Mucosa of descending colon (tissue), 3 donors: Measurements from ENCODE around the gene SNX11. TPM values are rescaled to one million over a fixed set of nuclear protein-coding genes. Genes with fewer than 3 reads are reported as not detected.
"Not testable (repeated sequence)": the region's sequence is repeated elsewhere in the genome, so short reads cannot be mapped to it uniquely, and the experiment has no call there.

ENCODE experiments used
- ATAC-seq: fragments of 200-7000 bp; cut with Tn5 transposase; one replicate; pipeline ENCODE4 v1.9.1; 2020; ENCODE audit warnings: mild to moderate bottlenecking, moderate library complexity
- DNase-seq, 3 donors: peaks; one replicate each; pipeline ENCODE4 v3.0.0-alpha.2; 2020
- H3K36me3 ChIP-seq: fragments of 200-600 bp; one replicate; pipeline ENCODE4 v1.8.0; 2021; ENCODE audit warnings: low read depth, mild to moderate bottlenecking
- H3K4me1 ChIP-seq: fragments of 200-600 bp; one replicate; pipeline ENCODE4 v1.8.0; 2021; ENCODE audit warnings: low read depth, mild to moderate bottlenecking
- H3K4me3 ChIP-seq: fragments of 200-600 bp; one replicate; pipeline ENCODE4 v1.8.0; 2021; ENCODE audit warnings: mild to moderate bottlenecking
- H3K9me3 ChIP-seq: fragments of 200-600 bp; one replicate; pipeline ENCODE4 v1.8.0; 2021; ENCODE audit warnings: mild to moderate bottlenecking
- intact Hi-C, 2 donors: fragments of 100-400 bp; cut with DNase I in 1 of 2; cut with micrococcal nuclease in 1 of 2; formaldehyde crosslinking; loops; one replicate each; pipeline versions ENCODE4 v1.11.0 to v1.11.1; 2022; cut with DNase I, micrococcal nuclease
- total RNA-seq, 3 donors: library from RNA; stranded (reverse); fragmentation: NEBNext Ultra II Directional in 2 of 3; extraction: Animal tissue kit (Norgen Biotek cat#: 25700) in 2 of 3; gene quantifications; one replicate each; pipeline versions ENCODE4 v1.2.1 to v1.2.4, GENCODE V29; 2021 to 2023
- TF ChIP-seq, protein P1 (sequence below): fragments of 200-600 bp; IDR thresholded peaks from one replicate; pipeline ENCODE4 v1.8.0; 2022; ENCODE audit warnings: antibody characterized with exemption, mild to moderate bottlenecking
- donor health status: DM: no; HTN: no; CAD: no; lungs with moderate emphysema.
- donor health status: DM: no; HTN: no; CAD: no.
- donor health status: DM: no; HTN: yes; CAD: no.

Gene SNX11
- total RNA-seq, 3 donors from 2014 or later, result 25.4 to 26.5 (median 25.4) TPM

DNA sequence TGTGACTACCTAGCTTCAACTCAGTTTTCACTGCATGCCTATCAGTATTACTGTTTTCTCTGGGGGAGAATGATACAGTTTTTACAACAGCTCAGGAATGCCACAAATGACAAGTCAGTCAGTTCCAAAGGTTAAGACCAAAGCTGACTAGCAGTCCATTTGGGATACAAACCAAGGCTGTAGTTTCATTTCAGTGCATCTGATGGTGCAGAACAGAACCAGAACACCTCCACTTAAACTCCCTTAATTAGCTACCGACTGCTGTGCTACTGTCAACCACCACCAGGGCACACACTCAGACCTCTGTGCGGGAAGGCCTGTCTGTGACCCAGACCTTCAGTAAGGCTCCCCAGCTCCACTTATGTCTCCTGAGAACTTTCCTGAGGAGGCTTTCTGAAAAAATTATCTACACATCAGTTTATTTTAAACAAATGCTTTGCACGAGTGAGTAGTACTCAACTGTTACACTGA is 39.0 kb upstream of the SNX11 start:
- peak; percentile 58 for ATAC-seq
- Histone ChIP-seq H3K9me3 (no peaks in the 10 kb centered on the region), H3K4me3 (no peak overlapping the region), H3K4me1 (no peaks in the 10 kb centered on the region), H3K36me3 (no peaks in the 10 kb centered on the region)
- TF ChIP-seq, protein P1, sequence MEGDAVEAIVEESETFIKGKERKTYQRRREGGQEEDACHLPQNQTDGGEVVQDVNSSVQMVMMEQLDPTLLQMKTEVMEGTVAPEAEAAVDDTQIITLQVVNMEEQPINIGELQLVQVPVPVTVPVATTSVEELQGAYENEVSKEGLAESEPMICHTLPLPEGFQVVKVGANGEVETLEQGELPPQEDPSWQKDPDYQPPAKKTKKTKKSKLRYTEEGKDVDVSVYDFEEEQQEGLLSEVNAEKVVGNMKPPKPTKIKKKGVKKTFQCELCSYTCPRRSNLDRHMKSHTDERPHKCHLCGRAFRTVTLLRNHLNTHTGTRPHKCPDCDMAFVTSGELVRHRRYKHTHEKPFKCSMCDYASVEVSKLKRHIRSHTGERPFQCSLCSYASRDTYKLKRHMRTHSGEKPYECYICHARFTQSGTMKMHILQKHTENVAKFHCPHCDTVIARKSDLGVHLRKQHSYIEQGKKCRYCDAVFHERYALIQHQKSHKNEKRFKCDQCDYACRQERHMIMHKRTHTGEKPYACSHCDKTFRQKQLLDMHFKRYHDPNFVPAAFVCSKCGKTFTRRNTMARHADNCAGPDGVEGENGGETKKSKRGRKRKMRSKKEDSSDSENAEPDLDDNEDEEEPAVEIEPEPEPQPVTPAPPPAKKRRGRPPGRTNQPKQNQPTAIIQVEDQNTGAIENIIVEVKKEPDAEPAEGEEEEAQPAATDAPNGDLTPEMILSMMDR, result no peak
- no peak for DNase-seq
- intact Hi-C loops, result no loop called here

DNA sequence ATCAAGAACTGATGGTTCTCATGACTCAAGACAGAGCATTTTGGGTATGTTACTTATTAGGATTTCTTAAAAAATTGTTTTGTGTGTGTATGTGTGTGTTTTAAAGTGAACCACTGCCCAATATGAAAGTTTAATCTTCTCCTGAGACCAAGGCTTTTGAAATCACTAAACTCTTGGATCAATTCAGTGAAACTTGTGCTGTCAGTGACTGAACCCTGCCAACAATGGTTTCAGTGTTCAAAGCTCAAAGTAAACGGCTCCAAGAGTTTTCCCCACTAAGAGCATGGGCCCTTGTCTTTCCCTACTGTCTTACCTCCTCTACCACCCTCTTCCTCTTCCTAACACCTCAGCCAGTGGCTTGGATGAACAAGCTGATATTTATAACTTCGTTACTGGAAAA is 37.4 kb upstream of the SNX11 start:
- Histone ChIP-seq H3K4me1 (no peaks in the 10 kb centered on the region), H3K4me3 (no peak overlapping the region), H3K36me3 (no peaks in the 10 kb centered on the region), H3K9me3 (no peaks in the 10 kb centered on the region)
- DNase-seq, result no peak
- TF ChIP-seq, protein P1, result no peak
- no peak for ATAC-seq
- intact Hi-C loops, result loop anchor here in 1 of 2 donors (5.0 kb wide), 1 partner anchor 43 kb away; no protein-coding TSS in a partner anchor

DNA sequence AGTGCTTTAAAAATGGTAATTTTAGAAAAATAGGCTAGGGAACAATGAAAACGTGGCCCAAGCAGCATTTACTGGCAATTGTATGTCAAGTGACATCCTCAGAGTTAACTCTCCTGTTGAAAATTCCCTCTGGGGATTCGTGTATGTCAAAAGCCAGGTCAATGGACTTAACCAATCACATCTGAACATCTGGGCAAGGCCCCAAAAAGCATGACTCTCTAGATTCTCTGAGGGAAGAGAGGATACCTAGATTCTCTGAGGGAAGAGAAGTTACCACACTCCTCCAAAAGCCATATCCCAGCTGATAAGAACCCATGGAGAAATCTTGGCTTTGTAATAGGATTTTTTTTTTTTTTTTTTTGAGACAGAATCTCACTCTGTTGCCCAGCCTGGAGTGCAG is 35.9 kb upstream of the SNX11 start:
- H3K36me3 ChIP-seq, result no peaks in the 10 kb centered on the region
- intact Hi-C loops, result loop anchor here in 1 of 2 donors (5.0 kb wide), 1 partner anchor 44 kb away; no protein-coding TSS in a partner anchor
- ATAC-seq (no peak), DNase-seq (no peak)
- no peaks in the 10 kb centered on the region for H3K9me3 ChIP-seq
- H3K4me1 ChIP-seq, result no peaks in the 10 kb centered on the region
- TF ChIP-seq, protein P1, result no peak
- no peak overlapping the region for H3K4me3 ChIP-seq

DNA sequence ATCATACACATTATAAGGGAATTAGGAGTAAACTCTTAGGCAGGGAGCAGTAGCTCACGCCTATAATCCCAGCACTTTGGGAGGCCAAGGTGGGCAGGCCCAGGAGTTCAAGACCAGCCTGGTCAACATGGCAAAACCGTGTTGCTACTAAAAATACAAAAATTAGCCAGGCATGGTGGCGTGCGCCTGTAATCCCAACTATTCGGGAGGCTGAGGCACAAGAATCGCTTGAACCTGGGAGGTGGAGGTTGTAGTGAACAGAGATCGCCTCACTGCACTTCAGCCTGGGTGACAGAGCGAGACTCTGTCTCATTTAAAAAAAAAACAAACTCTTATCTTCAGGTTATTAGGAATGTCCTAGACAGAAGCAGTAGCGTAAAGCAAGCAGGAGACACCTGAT is 34.8 kb upstream of the SNX11 start:
- intact Hi-C loops, result loop anchor here in 1 of 2 donors (5.0 kb wide), 1 partner anchor 46 kb away; no protein-coding TSS in a partner anchor
- not testable (repeated sequence) for ATAC-seq, H3K9me3 ChIP-seq, H3K4me3 ChIP-seq, H3K36me3 ChIP-seq, DNase-seq, H3K4me1 ChIP-seq

DNA sequence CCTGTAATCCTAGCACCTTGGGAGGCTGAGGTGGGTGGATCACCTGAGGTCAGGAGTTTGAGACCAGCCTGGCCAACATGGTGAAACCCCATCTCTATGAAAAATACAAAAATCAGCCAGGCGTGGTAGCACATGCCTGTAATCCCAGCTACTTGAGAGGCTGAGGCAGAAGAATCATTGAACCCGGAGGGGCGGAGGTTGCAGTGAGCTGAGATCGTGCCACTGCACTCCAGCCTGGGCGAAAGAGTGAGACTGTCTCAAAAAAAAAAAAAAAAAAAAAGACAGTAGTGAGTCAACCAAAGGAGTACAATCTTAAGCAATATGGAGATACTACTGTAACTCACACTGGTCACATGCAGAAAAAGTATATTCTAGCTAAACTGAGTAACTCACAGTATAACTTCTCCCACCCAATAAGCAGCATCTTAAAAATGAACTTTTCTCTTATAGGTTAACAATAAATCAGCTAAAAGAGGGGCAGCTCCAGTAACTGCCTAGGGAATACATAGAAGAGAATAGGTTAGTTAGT is 33.9 kb upstream of the SNX11 start:
- not testable (repeated sequence) for DNase-seq, ATAC-seq, H3K4me1 ChIP-seq, H3K4me3 ChIP-seq, H3K36me3 ChIP-seq, H3K9me3 ChIP-seq
- intact Hi-C loops, result loop anchor here (2.0 to 5.0 kb wide), 2 partner anchors 46 to 47 kb away; no protein-coding TSS in a partner anchor

DNA sequence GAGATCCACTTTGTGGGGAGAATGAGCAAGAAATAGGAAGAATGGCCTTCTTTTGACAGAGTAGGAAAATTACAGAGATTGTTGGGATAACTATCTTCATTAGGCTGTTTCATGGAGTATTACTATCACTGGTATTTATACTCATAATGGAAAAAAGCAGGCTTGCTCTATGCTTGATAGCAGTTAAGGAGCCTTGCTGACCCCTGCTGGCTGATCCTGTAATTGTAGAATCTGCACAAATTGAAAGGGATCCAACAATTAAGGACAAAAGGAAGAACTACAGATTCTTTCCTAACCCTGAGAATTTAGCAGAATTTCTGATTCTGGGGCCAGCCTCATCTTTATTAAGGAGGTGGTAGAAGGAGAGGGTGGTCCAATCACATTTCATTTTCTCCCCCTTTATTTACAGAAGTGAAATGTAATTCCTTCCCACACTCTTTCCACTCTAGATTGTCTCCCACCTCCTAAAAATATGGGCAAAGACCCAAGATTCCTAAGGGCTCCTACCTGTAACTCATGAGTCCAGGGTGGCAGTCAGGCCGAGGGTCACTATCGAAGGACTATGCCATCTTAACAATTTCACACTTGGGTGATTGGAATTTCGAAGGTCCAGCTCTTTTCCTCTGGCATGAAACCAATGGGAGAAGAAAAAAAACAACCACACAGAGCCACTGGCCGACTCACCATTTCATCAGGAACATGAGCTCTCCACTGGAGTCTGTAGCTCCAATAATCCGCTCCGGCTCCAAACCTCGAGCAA is 33.1 kb upstream of the SNX11 start:
- intact Hi-C loops, result loop anchor here (2.0 to 5.0 kb wide), 2 partner anchors 47 to 48 kb away; no protein-coding TSS in a partner anchor
- H3K9me3 ChIP-seq, result no peaks in the 10 kb centered on the region

DNA sequence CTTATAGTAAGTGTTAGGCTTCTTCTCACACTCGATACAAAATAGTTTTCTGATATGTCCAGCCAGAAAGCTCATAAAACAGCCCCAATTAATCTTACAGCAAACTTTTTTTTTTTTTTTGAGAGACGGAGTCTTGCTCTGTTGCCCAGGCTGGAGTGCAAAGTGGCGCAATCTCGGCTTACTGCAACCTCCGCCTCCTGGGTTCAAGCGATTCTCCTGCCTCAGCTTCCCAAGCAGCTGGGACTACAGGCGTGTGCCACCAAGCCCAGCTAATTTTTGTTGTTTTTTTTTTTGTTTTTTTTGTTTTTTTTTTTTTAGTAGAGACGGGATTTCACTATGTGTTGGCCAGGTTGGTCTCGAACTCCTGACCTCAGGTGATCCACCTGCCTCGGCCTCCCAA is 30.4 kb upstream of the SNX11 start:
- ATAC-seq, H3K9me3 ChIP-seq, H3K4me3 ChIP-seq, DNase-seq, intact Hi-C loops, H3K36me3 ChIP-seq, H3K4me1 ChIP-seq: not testable (repeated sequence)

More for the DNA sequence above, 33.1 kb upstream of the SNX11 start:
- H3K36me3 ChIP-seq, result no peaks in the 10 kb centered on the region
- DNase-seq, result peak in 1 of 3 donors; percentile 97
- H3K4me1 ChIP-seq, result no peaks in the 10 kb centered on the region
- TF ChIP-seq, protein P1, result peak; percentile 53
- H3K4me3 ChIP-seq, result no peak overlapping the region
- peak; percentile 87 for ATAC-seq
